ENCODE measurements around the gene CEBPG.

The CEBPG gene

GRCh38 chr19:33333151-33333550 lies 40.4 kb upstream of the CEBPG start:
- no peak overlapping the region for H2AFZ ChIP-seq (ENCODE audit: low read length)
- no peak overlapping the region for H3K4me2 ChIP-seq (ENCODE audit: low read depth, low read length)
- H3K27ac ChIP-seq (ENCODE audit: low read length) = no peak overlapping the region
- H3F3A ChIP-seq (ENCODE audit: insufficient read depth, low read length) = no peaks in the 10 kb centered on the region
- no peaks in the 10 kb centered on the region for H4K20me1 ChIP-seq (ENCODE audit: insufficient read depth, low read length)
- peaks cover 2% of the 10 kb centered on the region; the same call in 1 of the 2 replicates for H3K27me3 ChIP-seq (replicated peaks; ENCODE audit: insufficient read depth, low read length)
- H3K9me3 ChIP-seq (replicated peaks; ENCODE audit: insufficient read depth, low read length) = no peaks in the 10 kb centered on the region
- H3K9me2 ChIP-seq (replicated peaks; ENCODE audit: insufficient read depth, low read length) = no peaks in the 10 kb centered on the region
- H3K9ac ChIP-seq (ENCODE audit: low read length) = no peak overlapping the region
- H3K4me1 ChIP-seq (ENCODE audit: low read length) = no peaks in the 10 kb centered on the region
- H3K4me3 ChIP-seq (ENCODE audit: low read length) = no peak overlapping the region
- no peaks in the 10 kb centered on the region for H3K36me3 ChIP-seq (replicated peaks; ENCODE audit: insufficient read depth, low read length)
- TF ChIP-seq EZH2phosphoT487 (IDR thresholded peaks at IDR 0.05; ENCODE audit: low read length) = no peak
- no peak for TF ChIP-seq EZH2 (optimal IDR thresholded peaks at IDR 0.05; ENCODE audit: low read depth, low read length)
- no peak for TF ChIP-seq CTCF (IDR thresholded peaks at IDR 0.05; ENCODE audit: low read length)
- no peak for DNase-seq
- no peaks in the 10 kb centered on the region for H3K79me2 ChIP-seq (ENCODE audit: low read length)

- no peak overlapping the region for H3K4me3 ChIP-seq (ENCODE audit: low read length)
These were observed 39.9 kb upstream of the CEBPG start for GRCh38 chr19:33333642-33334041.

GRCh38 chr19:33334271-33334670 lies 39.2 kb upstream of the CEBPG start:
- H3K27me3 ChIP-seq (replicated peaks; ENCODE audit: insufficient read depth, low read length) = peaks cover 13% of the 10 kb centered on the region
- H3F3A ChIP-seq (ENCODE audit: insufficient read depth, low read length) = no peaks in the 10 kb centered on the region
- no peaks in the 10 kb centered on the region for H3K79me2 ChIP-seq (ENCODE audit: low read length)
- no peaks in the 10 kb centered on the region for H3K36me3 ChIP-seq (replicated peaks; ENCODE audit: insufficient read depth, low read length)
- no peak for TF ChIP-seq EZH2phosphoT487 (IDR thresholded peaks at IDR 0.05; ENCODE audit: low read length)
- no peak for TF ChIP-seq CTCF (IDR thresholded peaks at IDR 0.05; ENCODE audit: low read length)
- TF ChIP-seq EZH2 (optimal IDR thresholded peaks at IDR 0.05; ENCODE audit: low read depth, low read length) = no peak
- H3K9me3 ChIP-seq (replicated peaks; ENCODE audit: insufficient read depth, low read length) = no peaks in the 10 kb centered on the region
- no peak overlapping the region for H3K27ac ChIP-seq (ENCODE audit: low read length)
- H3K4me2 ChIP-seq (ENCODE audit: low read depth, low read length) = no peak overlapping the region
- no peaks in the 10 kb centered on the region for H3K4me1 ChIP-seq (ENCODE audit: low read length)
- no peak overlapping the region for H3K9ac ChIP-seq (ENCODE audit: low read length)
- no peak overlapping the region for H2AFZ ChIP-seq (ENCODE audit: low read length)
- no peaks in the 10 kb centered on the region for H3K9me2 ChIP-seq (replicated peaks; ENCODE audit: insufficient read depth, low read length)
- DNase-seq = no peak
- H4K20me1 ChIP-seq (ENCODE audit: insufficient read depth, low read length) = no peaks in the 10 kb centered on the region
- no peak overlapping the region for H3K4me3 ChIP-seq (ENCODE audit: low read length)

More at GRCh38 chr19:33333642-33334041, 39.9 kb upstream of the CEBPG start:
- no peak overlapping the region for H3K27ac ChIP-seq (ENCODE audit: low read length)
- peaks cover 6% of the 10 kb centered on the region for H3K27me3 ChIP-seq (replicated peaks; ENCODE audit: insufficient read depth, low read length)
- H3K4me1 ChIP-seq (ENCODE audit: low read length) = no peaks in the 10 kb centered on the region
- no peak overlapping the region for H2AFZ ChIP-seq (ENCODE audit: low read length)
- H3K36me3 ChIP-seq (replicated peaks; ENCODE audit: insufficient read depth, low read length) = no peaks in the 10 kb centered on the region
- H3K79me2 ChIP-seq (ENCODE audit: low read length) = no peaks in the 10 kb centered on the region
- TF ChIP-seq EZH2 (optimal IDR thresholded peaks at IDR 0.05; ENCODE audit: low read depth, low read length) (no peak), EZH2phosphoT487 (IDR thresholded peaks at IDR 0.05; ENCODE audit: low read length) (no peak), CTCF (IDR thresholded peaks at IDR 0.05; ENCODE audit: low read length) (no peak)
- no peaks in the 10 kb centered on the region for H3F3A ChIP-seq (ENCODE audit: insufficient read depth, low read length)
- no peak for DNase-seq
- no peaks in the 10 kb centered on the region for H3K9me3 ChIP-seq (replicated peaks; ENCODE audit: insufficient read depth, low read length)
- H4K20me1 ChIP-seq (ENCODE audit: insufficient read depth, low read length) = no peaks in the 10 kb centered on the region
- H3K9me2 ChIP-seq (replicated peaks; ENCODE audit: insufficient read depth, low read length) = no peaks in the 10 kb centered on the region
- no peak overlapping the region for H3K4me2 ChIP-seq (ENCODE audit: low read depth, low read length)
- no peak overlapping the region for H3K9ac ChIP-seq (ENCODE audit: low read length)

All from MM.1S (cell line).